A549 (cell line): ENCODE results near the gene TCEAL5. TPM values are rescaled to one million over a fixed set of nuclear protein-coding genes. Genes with fewer than 3 reads are reported as not detected.

Experiments used
- ATAC-seq, 2 experiments: fragments of 200-7000 bp in 1 of 2; fragments of >200 bp in 1 of 2; cut with Nextera tagmentation in 1 of 2; cut with Tn5 transposase in 1 of 2; 3 replicates each; pipeline versions ENCODE4 v1.8.0 to v1.9.1; 2018 to 2020; ENCODE audit warnings: mild to moderate bottlenecking in 1 of 2, moderate library complexity in 1 of 2
- CTCF ChIA-PET: fragments of 300-600 bp; sonication (Branson Sonifier 250); formaldehyde crosslinking; extraction: SDS; loops from one replicate; lab custom pipeline; 2021; ENCODE audit warnings: antibody characterized with exemption, inconsistent platforms; lab: Yijun Ruan, JAX
- POLR2A ChIA-PET: fragments of 350-600 bp; formaldehyde crosslinking; extraction: SDS; loops from one replicate; lab custom pipeline; 2021; ENCODE audit warnings: antibody characterized with exemption, inconsistent platforms; lab: Yijun Ruan, JAX
- DNase-seq, 2 experiments: peaks; one replicate each; pipeline versions ENCODE4 v3.0.0 to v3.0.0-alpha.2; 2011 to 2016; ENCODE audit warnings: low read depth in 1 of 2, low spot score in 1 of 2
- FAIRE-seq: peaks from 2 replicates; lab custom pipeline; 2011; peaks lifted over from hg19 to GRCh38; lab: Jason Lieb, UNC
- H3K27ac ChIP-seq, 2 experiments: fragments of >200 bp; sonication (Bioruptor Twin); formaldehyde crosslinking; 3 replicates each; pipeline ENCODE4 v1.5.1; 2016 to 2017
- H3K4me1 ChIP-seq: fragments of >200 bp; sonication (Bioruptor Twin); formaldehyde crosslinking; 3 replicates; pipeline ENCODE4 v1.6.1; 2016
- H3K4me2 ChIP-seq: fragments of >200 bp; sonication (Bioruptor Twin); formaldehyde crosslinking; 3 replicates; pipeline ENCODE4 v1.6.1; 2016
- H3K4me3 ChIP-seq: fragments of >200 bp; sonication (Bioruptor Twin); formaldehyde crosslinking; 3 replicates; pipeline ENCODE4 v1.5.1; 2016
- H3K9me3 ChIP-seq: fragments of >200 bp; sonication (Bioruptor Twin); formaldehyde crosslinking; 3 replicates; pipeline ENCODE4 v1.6.1; 2016
- BCL3 ChIP-seq: fragments of >200 bp; sonication (Bioruptor Twin); formaldehyde crosslinking; IDR thresholded peaks from 3 replicates; pipeline ENCODE4 v1.6.1; 2016
- CBX2 ChIP-seq: fragments of 200-600 bp; sonication (generic); IDR thresholded peaks from 2 replicates; pipeline ENCODE4 v1.6.1; 2016; ENCODE audit warnings: low read depth, mild to moderate bottlenecking, borderline replicate concordance
- EHMT2 ChIP-seq: fragments of 200-600 bp; sonication (generic); IDR thresholded peaks from 2 replicates; pipeline ENCODE4 v1.6.1; 2016; ENCODE audit warnings: antibody characterized with exemption, low read depth, mild to moderate bottlenecking, moderate library complexity
- EP300 ChIP-seq, 2 experiments: fragments of >200 bp; sonication (Bioruptor Twin); formaldehyde crosslinking; IDR thresholded peaks; 2 replicates in 1 of 2; 3 replicates in 1 of 2; pipeline ENCODE4 v1.6.1; 2016 to 2017
- ESRRA ChIP-seq: fragments of 150-350 bp; IDR thresholded peaks from 2 replicates; pipeline ENCODE4 v1.6.1; 2014; ENCODE audit warnings: mild to moderate bottlenecking, low read length, borderline replicate concordance
- GATA3 ChIP-seq: IDR thresholded peaks from 2 replicates; pipeline ENCODE4 v1.6.1; 2012; ENCODE audit warnings: borderline replicate concordance
- HDAC2 ChIP-seq: fragments of 200-600 bp; sonication (generic); IDR thresholded peaks from 2 replicates; pipeline ENCODE4 v1.6.1; 2016
- HOXA7 ChIP-seq: fragments of 250-450 bp; sonication (Bioruptor Pico); IDR thresholded peaks from 2 replicates; pipeline ENCODE4 v1.5.0; 2020; ENCODE audit warnings: mild to moderate bottlenecking, moderate library complexity
- HOXB13 ChIP-seq: fragments of 250-450 bp; sonication (Bioruptor Pico); IDR thresholded peaks from 2 replicates; pipeline ENCODE4 v1.5.0; 2020; ENCODE audit warnings: low read depth, mild to moderate bottlenecking, moderate library complexity
- KDM1A ChIP-seq: fragments of 200-600 bp; sonication (generic); IDR thresholded peaks from 2 replicates; pipeline ENCODE4 v1.6.1; 2016; ENCODE audit warnings: low read depth, mild to moderate bottlenecking
- MAZ ChIP-seq: fragments of 150-350 bp; IDR thresholded peaks from 2 replicates; pipeline ENCODE4 v1.6.1; 2014; ENCODE audit warnings: antibody characterized with exemption, low read depth, low read length, borderline replicate concordance
- MYC ChIP-seq: IDR thresholded peaks from 2 replicates; pipeline ENCODE4 v1.6.1; 2012; ENCODE audit warnings: mild to moderate bottlenecking, inconsistent platforms, low read length, improper control_type of control experiment, borderline replicate concordance
- NFE2L2 ChIP-seq: fragments of 150-350 bp; conservative IDR thresholded peaks from 2 replicates; pipeline ENCODE4 v1.6.1; 2014; ENCODE audit warnings: low read length
- NR3C1 ChIP-seq: fragments of >200 bp; sonication (Bioruptor Twin); formaldehyde crosslinking; IDR thresholded peaks from 3 replicates; pipeline ENCODE4 v1.6.1; 2017
- POLR2A ChIP-seq: IDR thresholded peaks from 2 replicates; pipeline ENCODE4 v1.6.1; 2012; ENCODE audit warnings: mild to moderate bottlenecking, low read length
- POLR2AphosphoS2 ChIP-seq: conservative IDR thresholded peaks from 2 replicates; pipeline ENCODE4 v1.6.1; 2012; ENCODE audit warnings: low read length, improper control_type of control experiment, inconsistent platforms
- RAD21 ChIP-seq, 2 experiments: fragments of >200 bp in 1 of 2; sonication (Bioruptor Twin) in 1 of 2; formaldehyde crosslinking in 1 of 2; IDR thresholded peaks in 1 of 2; conservative IDR thresholded peaks in 1 of 2; 2 replicates in 1 of 2; 3 replicates in 1 of 2; pipeline ENCODE4 v1.6.1; 2012 to 2018; ENCODE audit warnings: inconsistent platforms in 1 of 2
- RFX5 ChIP-seq: fragments of 450-650 bp; IDR thresholded peaks from 2 replicates; pipeline ENCODE4 v1.7.1; 2014; ENCODE audit warnings: antibody characterized with exemption, mild to moderate bottlenecking, moderate library complexity
- SREBF2 ChIP-seq: fragments of 450-650 bp; IDR thresholded peaks from 2 replicates; pipeline ENCODE4 v1.6.1; 2014; ENCODE audit warnings: mild to moderate bottlenecking, moderate library complexity
- TP53 ChIP-seq: fragments of 250-450 bp; sonication (Bioruptor Pico); IDR thresholded peaks from 2 replicates; pipeline ENCODE4 v1.5.0; 2021; ENCODE audit warnings: mild to moderate bottlenecking, moderate library complexity
- ZC3H11A ChIP-seq: fragments of 450-650 bp; IDR thresholded peaks from 2 replicates; pipeline ENCODE4 v1.6.1; 2014; ENCODE audit warnings: antibody characterized with exemption, mild to moderate bottlenecking
- WGBS: methylation state at CpG from one replicate; pipeline ENCODE4 v1.1.6; 2017; ENCODE audit errors: missing lambda C conversion rate; 5-methylcytosine and 5-hydroxymethylcytosine counted together
- polyA plus RNA-seq, 4 experiments: library from polyadenylated mRNA; depleted of rRNA in 3 of 4; stranded (reverse); fragments of >200 nt; fragmentation: RNase III in 1 of 4; extraction: RNeasy Plus Mini Kit Qiagen cat#74134 plus additional on column Dnase treatment in 1 of 4; gene quantifications; 2 replicates in 3 of 4; 3 replicates in 1 of 4; pipeline ENCODE4 v1.2.3, GENCODE V29; 2011 to 2017
- TF ChIP-seq, protein P1 (sequence below): IDR thresholded peaks from 2 replicates; pipeline ENCODE4 v1.6.1; 2012
- TF ChIP-seq, protein P2 (sequence below): fragments of 450-650 bp; IDR thresholded peaks from 2 replicates; pipeline ENCODE4 v1.6.1; 2014; ENCODE audit warnings: antibody characterized with exemption

Gene TCEAL5
- polyA plus RNA-seq, 2 of the 4 experiments (the other 2 are of a cell fraction) = not detected

- no peak overlapping the region for H3K4me2 ChIP-seq
- 12% methylated on average over 1 of the region's 1 CpG for WGBS
- H3K9me3 ChIP-seq = no peaks in the 10 kb centered on the region
- TF ChIP-seq ESRRA (no peak), EHMT2 (no peak), TP53 (CRISPR knock-in tag) (no peak), EP300 (IDR thresholded peaks at IDR 0.05) (no peak), POLR2AphosphoS2 (no peak), RFX5 (no peak), NR3C1 (no peak), HOXB13 (CRISPR knock-in tag) (no peak), MYC (no peak), BCL3 (no peak), CBX2 (no peak), NFE2L2 (no peak), KDM1A (no peak), ZC3H11A (no peak), HDAC2 (no peak), HOXA7 (CRISPR knock-in tag) (no peak), GATA3 (no peak)
- POLR2A ChIA-PET = no interaction called here
- FAIRE-seq = peak; percentile 7
- ATAC-seq = no peak
- CTCF ChIA-PET = no interaction called here
- no peaks in the 10 kb centered on the region for H3K4me1 ChIP-seq
- H3K4me3 ChIP-seq = no peak overlapping the region
- no peak for DNase-seq
- no peak overlapping the region for H3K27ac ChIP-seq
Observed at GRCh38 chrX:103249805-103250204, 26.7 kb downstream of the TCEAL5 start.

GRCh38 chrX:103248553-103248952 lies 28.0 kb downstream of the TCEAL5 start:
- Histone ChIP-seq H3K27ac (no peak overlapping the region), H3K4me2 (no peak overlapping the region), H3K9me3 (no peaks in the 10 kb centered on the region)
- no peak for TF ChIP-seq MAZ
- peak; percentile 38 to 43; a peak in 4 of 5 replicates for TF ChIP-seq RAD21 (conservative IDR thresholded peaks at IDR 0.05 in 1 of 2, IDR thresholded peaks at IDR 0.05 in 1 of 2)
- TF ChIP-seq, all 56 proteins: peak for 1
- DNase-seq (peak; percentile 11 to 16), FAIRE-seq (peak; percentile 86), ATAC-seq (peak in 1 of 2 experiments; percentile 43; a peak in 1 of 6 replicates)
- POLR2A ChIA-PET = no interaction called here
- CTCF ChIA-PET = interaction anchor here (0.7 to 0.8 kb wide), 2 partner anchors 13 to 37 kb away, joined by 3 read pairs; no protein-coding TSS in a partner anchor
- no peak overlapping the region for H3K4me3 ChIP-seq
- no peaks in the 10 kb centered on the region for H3K4me1 ChIP-seq

DNA sequence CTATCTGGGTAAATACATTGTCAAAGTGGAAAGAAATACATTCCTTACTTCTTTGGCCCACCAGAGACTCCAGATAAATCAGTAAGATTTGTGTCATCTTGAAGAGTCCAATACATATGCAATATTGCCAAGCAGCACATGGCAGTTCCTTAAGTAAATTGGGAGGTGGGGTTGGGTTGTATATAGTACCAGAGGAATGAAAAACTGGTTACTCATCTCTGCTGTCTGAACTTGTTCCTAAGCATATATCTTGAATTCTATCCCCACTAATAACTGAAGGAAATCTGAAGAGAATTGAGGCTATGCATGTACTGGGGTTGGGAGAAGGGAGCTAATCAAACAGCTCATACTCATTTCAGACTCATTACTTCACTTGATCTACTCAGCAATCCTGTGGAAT lies 36.4 kb downstream of the TCEAL5 start:
- TF ChIP-seq SREBF2 (no peak), POLR2AphosphoS2 (no peak), MAZ (no peak), POLR2A (no peak), BCL3 (no peak)
- TF ChIP-seq, protein P1, sequence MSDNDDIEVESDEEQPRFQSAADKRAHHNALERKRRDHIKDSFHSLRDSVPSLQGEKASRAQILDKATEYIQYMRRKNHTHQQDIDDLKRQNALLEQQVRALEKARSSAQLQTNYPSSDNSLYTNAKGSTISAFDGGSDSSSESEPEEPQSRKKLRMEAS = no peak
- TF ChIP-seq, protein P2, sequence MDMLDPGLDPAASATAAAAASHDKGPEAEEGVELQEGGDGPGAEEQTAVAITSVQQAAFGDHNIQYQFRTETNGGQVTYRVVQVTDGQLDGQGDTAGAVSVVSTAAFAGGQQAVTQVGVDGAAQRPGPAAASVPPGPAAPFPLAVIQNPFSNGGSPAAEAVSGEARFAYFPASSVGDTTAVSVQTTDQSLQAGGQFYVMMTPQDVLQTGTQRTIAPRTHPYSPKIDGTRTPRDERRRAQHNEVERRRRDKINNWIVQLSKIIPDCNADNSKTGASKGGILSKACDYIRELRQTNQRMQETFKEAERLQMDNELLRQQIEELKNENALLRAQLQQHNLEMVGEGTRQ = no peak
- Histone ChIP-seq H3K4me3 (no peak overlapping the region), H3K4me1 (no peaks in the 10 kb centered on the region), H3K9me3 (no peaks in the 10 kb centered on the region), H3K27ac (no peak overlapping the region), H3K4me2 (no peak overlapping the region)
- FAIRE-seq (no peak), ATAC-seq (no peak), DNase-seq (no peak)
- CTCF ChIA-PET = no interaction called here
- POLR2A ChIA-PET = no interaction called here
